ENCODE data around the gene FXYD6.

Gene FXYD6

DNA sequence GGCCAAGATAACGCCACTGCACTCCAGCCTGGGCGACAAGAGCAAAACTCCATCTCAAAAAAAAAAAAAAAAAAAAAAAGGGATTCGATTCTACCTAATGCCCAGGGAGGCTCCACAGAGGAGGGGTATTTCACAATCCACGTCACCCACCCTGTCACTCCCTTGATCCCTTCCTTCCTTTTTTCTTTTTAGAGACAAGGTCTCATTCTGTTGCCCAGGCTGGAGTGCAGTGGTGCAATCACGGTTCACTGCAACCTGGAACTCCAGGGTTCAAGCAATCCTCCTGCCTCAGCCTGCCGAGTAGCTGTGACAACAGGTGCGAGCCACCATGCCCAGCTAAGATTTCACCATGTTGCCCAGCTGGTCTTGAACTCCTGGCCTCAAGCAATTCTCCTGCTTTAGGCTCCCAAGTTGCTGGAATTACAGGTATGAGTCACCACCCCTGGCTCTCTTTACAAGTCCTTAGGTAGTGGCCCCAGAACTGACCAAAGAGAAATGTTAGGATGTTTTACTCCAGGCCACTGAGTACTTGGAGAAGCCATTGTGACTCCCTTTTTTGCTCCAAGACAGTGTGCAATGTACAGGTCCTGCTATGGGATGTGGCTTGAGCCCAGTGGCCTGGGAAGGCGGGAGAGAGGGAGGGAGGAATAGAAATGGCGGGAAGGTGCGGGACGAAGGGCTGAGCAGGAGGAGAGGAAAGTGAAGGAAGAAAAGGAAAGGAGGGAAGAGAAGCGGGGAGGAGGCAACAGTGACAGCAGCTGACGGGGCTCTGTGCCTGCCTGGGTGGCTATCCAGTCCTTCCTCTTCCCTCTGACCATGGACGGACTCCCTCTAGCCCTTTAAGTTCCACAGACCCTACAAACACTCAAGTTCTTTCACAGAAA, 40.1 kb downstream of the FXYD6 start:
- no peak overlapping the region for H3K27ac ChIP-seq
- peaks cover 11 to 13% of the 10 kb centered on the region in 2 experiments for H3K4me1 ChIP-seq (ENCODE audit: control insufficient read depth in 1 of 2, insufficient read depth in 1 of 2, low read depth in 1 of 2, low read length in 1 of 2)
- H3K27me3 ChIP-seq, result no peaks in the 10 kb centered on the region
- H3K4me3 ChIP-seq (ENCODE audit: low read depth in 1 of 2, low read length in 1 of 2), result no peak overlapping the region
- TF ChIP-seq, protein P1, sequence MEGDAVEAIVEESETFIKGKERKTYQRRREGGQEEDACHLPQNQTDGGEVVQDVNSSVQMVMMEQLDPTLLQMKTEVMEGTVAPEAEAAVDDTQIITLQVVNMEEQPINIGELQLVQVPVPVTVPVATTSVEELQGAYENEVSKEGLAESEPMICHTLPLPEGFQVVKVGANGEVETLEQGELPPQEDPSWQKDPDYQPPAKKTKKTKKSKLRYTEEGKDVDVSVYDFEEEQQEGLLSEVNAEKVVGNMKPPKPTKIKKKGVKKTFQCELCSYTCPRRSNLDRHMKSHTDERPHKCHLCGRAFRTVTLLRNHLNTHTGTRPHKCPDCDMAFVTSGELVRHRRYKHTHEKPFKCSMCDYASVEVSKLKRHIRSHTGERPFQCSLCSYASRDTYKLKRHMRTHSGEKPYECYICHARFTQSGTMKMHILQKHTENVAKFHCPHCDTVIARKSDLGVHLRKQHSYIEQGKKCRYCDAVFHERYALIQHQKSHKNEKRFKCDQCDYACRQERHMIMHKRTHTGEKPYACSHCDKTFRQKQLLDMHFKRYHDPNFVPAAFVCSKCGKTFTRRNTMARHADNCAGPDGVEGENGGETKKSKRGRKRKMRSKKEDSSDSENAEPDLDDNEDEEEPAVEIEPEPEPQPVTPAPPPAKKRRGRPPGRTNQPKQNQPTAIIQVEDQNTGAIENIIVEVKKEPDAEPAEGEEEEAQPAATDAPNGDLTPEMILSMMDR (IDR thresholded peaks at IDR 0.05), result no peak
- no peaks in the 10 kb centered on the region for H3K9me3 ChIP-seq
- H3K36me3 ChIP-seq, result no peaks in the 10 kb centered on the region

DNA sequence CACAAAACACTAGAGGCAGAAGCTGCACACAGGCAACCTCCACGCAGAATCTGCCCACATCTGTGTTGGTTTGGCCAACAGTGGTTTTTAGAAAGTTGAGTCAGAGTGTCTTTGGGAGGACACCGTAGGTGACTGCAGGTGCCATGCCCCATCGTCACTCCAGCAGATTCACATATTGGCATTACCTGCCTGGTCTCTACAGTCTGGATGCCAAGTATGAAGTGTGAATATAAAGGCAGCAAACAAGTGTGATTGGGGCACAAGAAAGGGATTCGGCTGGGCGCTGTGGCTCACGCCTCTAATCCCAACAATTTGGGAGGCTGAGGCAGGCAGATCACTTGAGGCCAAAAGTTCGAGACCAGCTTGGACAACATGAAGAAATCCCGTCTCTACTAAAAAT, 40.9 kb downstream of the FXYD6 start:
- H3K4me1 ChIP-seq (ENCODE audit: control insufficient read depth in 1 of 2, insufficient read depth in 1 of 2, low read depth in 1 of 2, low read length in 1 of 2), result peaks cover 8 to 13% of the 10 kb centered on the region in 2 experiments
- no peaks in the 10 kb centered on the region for H3K36me3 ChIP-seq
- H3K4me3 ChIP-seq (ENCODE audit: low read depth in 1 of 2, low read length in 1 of 2), result no peak overlapping the region
- no peak overlapping the region for H3K27ac ChIP-seq
- no peaks in the 10 kb centered on the region for H3K27me3 ChIP-seq
- TF ChIP-seq, protein P1 (IDR thresholded peaks at IDR 0.05), result no peak
- H3K9me3 ChIP-seq, result no peaks in the 10 kb centered on the region

- no peak overlapping the region for H3K4me3 ChIP-seq (ENCODE audit: low read depth in 1 of 2, low read length in 1 of 2)
- H3K36me3 ChIP-seq, result no peaks in the 10 kb centered on the region
- H3K9me3 ChIP-seq, result no peaks in the 10 kb centered on the region
- H3K27me3 ChIP-seq, result no peaks in the 10 kb centered on the region
- H3K27ac ChIP-seq, result no peak overlapping the region
- peaks cover 8 to 13% of the 10 kb centered on the region in 2 experiments for H3K4me1 ChIP-seq (ENCODE audit: control insufficient read depth in 1 of 2, insufficient read depth in 1 of 2, low read depth in 1 of 2, low read length in 1 of 2)
- TF ChIP-seq, protein P1 (IDR thresholded peaks at IDR 0.05), result no peak
Measured at GRCh38 chr11:117834838-117835443, 41.5 kb downstream of the FXYD6 start.

DNA sequence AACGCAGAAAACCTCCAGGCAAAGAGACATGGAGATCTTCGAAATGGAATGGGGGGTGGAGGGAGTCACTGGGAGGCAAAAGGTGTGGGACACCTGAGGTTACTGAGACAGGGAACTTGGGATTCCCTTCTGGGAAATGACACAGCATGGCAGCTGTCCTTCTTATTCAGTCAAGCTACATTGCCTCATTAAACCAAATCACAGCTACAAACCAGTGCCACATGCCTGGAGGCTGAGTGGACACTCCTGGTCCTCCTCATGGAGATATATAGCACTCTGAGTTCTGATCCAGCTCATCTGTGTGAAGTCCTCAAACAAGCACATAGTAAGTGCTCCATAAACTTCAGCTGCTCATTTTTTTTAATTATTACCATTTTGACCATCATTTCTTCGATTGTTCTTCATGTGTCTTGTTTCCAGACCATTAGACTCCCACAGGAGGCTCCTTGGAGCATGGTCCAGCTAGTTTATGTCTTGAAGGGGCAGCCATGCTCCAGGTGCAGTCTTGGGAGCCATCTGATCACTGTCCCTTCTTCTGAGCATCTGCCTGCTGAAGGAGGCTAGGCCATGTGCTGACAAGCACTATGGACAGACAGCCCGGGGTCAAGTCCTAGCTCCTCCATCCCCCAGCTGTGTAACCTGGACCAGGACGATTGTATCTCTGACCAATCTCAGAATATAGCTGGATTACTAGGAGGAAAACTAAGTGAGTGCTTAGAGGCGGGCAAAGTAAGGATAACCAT, 42.2 kb downstream of the FXYD6 start:
- Histone ChIP-seq H3K4me3 (ENCODE audit: low read depth in 1 of 2, low read length in 1 of 2) (no peak overlapping the region), H3K4me1 (ENCODE audit: control insufficient read depth in 1 of 2, insufficient read depth in 1 of 2, low read depth in 1 of 2, low read length in 1 of 2) (peaks cover 8 to 13% of the 10 kb centered on the region in 2 experiments), H3K36me3 (no peaks in the 10 kb centered on the region), H3K9me3 (no peaks in the 10 kb centered on the region), H3K27ac (no peak overlapping the region), H3K27me3 (no peaks in the 10 kb centered on the region)
- TF ChIP-seq, protein P1 (IDR thresholded peaks at IDR 0.05), result no peak

GRCh38 chr11:117833401-117833891, 43.0 kb downstream of the FXYD6 start:
- Histone ChIP-seq H3K27me3 (no peaks in the 10 kb centered on the region), H3K27ac (no peak overlapping the region), H3K4me3 (ENCODE audit: low read depth in 1 of 2, low read length in 1 of 2) (no peak overlapping the region), H3K9me3 (no peaks in the 10 kb centered on the region), H3K36me3 (no peaks in the 10 kb centered on the region), H3K4me1 (ENCODE audit: control insufficient read depth in 1 of 2, insufficient read depth in 1 of 2, low read depth in 1 of 2, low read length in 1 of 2) (peaks cover 8 to 13% of the 10 kb centered on the region in 2 experiments)
- TF ChIP-seq, protein P1 (IDR thresholded peaks at IDR 0.05), result no peak
